Choroid plexus epithelial cell (primary cell): ENCODE data around the gene EGFLAM.
A peak's percentile ranks its signal among the peaks of the same experiment; 100 is the strongest.

Source experiments
- DNase-seq: peaks from one replicate; pipeline ENCODE4 v3.0.0-alpha.2; 2010; ENCODE audit warnings: low read depth
- H3K4me3 ChIP-seq: 2 replicates; pipeline ENCODE4 v1.5.1; 2011; ENCODE audit warnings: low read depth, mild to moderate bottlenecking, control low read depth, low read length, moderate library complexity
- TF ChIP-seq, protein P1 (sequence below): conservative IDR thresholded peaks from 2 replicates; pipeline ENCODE4 v1.5.1; 2011; ENCODE audit warnings: low read depth, mild to moderate bottlenecking, control low read depth, inconsistent platforms, low read length, moderate library complexity

The EGFLAM gene

DNA sequence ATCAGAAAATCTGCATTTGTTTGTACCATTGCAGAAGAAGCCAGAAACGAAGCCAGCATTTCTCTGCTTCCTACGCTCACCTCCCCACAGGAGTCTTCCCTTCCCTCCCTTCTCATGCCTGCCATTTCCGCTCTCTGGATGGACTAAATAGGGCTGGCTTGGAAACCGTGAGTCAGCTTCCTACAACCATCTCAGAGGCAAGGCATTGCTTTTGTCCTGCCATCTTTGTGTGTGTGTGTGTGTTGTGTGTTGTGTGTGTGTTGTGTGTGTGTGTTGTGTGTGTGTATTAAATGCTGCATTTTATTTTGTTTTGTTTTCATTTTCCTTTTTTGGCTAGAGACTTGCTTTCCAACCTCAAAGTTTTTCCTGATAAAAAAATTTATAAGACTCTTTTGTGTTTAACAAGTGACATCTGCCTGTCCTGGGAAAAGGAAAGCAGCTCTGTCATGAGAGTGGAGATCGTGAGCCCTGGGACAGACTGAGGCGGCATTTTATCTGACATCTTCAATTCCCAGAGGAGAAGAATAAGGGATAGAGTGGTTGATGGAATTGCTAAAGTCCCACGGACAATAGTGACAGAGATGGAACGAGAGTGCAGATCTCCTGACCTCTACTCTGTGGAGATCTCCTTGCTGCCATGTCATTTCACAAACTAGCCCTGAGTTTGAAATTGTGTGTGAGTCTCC lies 7.5 kb upstream of the EGFLAM start:
- H3K4me3 ChIP-seq: no peak overlapping the region
- no peak for DNase-seq
- TF ChIP-seq, protein P1, sequence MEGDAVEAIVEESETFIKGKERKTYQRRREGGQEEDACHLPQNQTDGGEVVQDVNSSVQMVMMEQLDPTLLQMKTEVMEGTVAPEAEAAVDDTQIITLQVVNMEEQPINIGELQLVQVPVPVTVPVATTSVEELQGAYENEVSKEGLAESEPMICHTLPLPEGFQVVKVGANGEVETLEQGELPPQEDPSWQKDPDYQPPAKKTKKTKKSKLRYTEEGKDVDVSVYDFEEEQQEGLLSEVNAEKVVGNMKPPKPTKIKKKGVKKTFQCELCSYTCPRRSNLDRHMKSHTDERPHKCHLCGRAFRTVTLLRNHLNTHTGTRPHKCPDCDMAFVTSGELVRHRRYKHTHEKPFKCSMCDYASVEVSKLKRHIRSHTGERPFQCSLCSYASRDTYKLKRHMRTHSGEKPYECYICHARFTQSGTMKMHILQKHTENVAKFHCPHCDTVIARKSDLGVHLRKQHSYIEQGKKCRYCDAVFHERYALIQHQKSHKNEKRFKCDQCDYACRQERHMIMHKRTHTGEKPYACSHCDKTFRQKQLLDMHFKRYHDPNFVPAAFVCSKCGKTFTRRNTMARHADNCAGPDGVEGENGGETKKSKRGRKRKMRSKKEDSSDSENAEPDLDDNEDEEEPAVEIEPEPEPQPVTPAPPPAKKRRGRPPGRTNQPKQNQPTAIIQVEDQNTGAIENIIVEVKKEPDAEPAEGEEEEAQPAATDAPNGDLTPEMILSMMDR: no peak

DNA sequence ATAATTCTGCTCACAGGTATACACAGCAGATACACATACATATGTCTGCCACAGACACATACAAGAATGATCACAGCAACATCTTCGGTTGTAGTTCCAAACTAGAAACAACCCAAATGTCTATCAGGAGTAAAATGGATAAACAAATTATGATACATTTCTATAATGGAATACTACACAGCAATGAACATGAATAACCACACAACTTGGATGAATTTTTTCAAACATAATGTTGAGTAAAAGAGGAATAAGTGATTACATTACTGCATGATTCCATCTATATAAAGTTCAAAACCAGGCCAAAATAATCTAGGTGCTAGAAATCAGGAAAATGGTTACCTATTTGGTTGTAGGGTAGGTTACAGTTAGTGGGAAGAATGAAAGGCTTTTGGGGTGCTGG lies 4.6 kb upstream of the EGFLAM start:
- no peak overlapping the region for H3K4me3 ChIP-seq
- DNase-seq: no peak
- TF ChIP-seq, protein P1: no peak

DNA sequence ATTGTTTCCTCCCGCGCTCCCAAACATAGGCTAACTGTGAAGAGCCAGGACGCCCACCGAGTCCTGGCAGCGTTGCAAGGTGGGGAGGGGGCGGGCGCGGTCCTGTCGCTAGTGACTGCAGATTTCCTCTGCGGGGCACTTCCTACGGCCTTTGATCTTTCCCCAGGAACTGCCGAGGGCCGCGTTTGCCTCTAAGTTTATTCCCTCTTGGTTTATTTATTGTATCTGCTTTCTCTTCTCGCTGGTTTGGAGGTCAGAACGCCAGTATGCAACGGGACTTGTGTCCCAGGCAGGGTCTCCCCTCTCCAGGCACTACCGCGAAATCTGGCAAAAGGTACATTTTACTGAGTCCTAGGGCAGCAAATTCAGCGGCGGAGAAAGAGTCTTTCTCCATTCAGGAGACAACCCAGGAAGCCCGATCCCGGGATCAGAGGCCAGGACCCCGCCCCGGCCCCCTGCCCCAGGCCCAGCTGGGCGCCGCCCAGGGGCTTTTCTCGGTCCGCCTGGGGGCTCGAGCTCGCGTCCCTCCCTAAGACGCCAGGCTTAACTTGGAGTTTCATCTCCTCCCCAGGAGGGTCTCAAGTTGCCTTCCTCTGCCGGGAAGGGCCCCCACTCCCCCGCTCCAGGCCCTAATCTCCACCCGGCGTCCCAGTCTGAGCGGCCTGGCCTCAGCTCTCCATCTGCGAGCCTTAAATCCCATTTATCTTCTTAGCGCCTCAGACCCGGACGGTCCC lies 884 bp upstream of the EGFLAM start:
- H3K4me3 ChIP-seq: no peak overlapping the region
- DNase-seq: no peak
- TF ChIP-seq, protein P1: no peak

DNA sequence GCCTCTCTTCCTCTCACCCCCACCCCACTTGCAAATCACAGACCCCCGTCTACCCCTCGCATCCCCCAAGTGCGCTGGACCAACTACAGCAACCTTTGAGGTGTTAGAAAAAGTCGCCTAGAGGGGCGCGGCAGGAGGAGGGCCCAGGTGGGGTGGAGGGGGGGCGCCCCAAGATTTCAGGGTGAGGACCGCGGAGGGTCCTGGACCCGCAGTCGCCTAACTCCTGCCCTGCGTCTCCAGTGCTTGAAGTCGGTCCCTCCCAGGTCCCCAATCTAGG lies 379 bp upstream of the EGFLAM start:
- peak overlapping the region; percentile 48 for H3K4me3 ChIP-seq
- no peak for DNase-seq

DNA sequence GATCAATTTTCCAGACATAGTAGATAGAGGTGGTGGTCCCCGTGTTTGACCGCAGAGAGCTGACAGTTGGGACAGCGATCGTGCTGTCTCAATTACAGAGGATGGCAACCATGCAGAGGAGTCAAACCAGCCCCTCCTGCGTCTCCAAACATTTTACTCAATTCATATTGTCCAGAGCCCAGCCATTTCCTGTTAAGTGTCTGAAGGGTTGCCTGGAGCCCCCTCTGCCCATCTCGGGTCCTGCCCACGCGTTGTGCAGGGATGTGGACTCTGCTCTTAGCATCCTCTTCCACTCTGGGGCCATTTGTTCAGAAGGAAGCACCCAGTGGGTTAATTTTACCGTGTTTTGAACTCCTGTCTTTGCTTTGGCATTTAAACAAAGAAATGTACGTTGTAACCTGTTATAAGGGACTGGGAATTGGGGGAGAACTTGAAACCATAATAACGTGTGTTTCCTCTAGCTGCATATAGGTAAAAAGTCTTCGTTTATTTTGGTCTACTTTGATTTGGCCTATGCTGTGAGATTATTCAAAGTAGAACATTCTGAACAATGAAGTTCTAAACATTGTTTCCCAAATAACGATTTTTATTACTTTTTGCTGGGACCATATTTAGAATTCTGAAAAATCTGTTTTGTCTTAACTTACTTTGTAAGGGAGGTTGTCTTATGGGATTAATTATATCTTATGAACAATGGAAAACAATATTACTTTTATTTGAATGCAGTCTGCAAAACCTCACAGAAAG lies 876 bp downstream of the EGFLAM start:
- TF ChIP-seq, protein P1: no peak
- H3K4me3 ChIP-seq: no peak overlapping the region
- DNase-seq: no peak

More for the DNA sequence above, 379 bp upstream of the EGFLAM start:
- TF ChIP-seq, protein P1: no peak

DNA sequence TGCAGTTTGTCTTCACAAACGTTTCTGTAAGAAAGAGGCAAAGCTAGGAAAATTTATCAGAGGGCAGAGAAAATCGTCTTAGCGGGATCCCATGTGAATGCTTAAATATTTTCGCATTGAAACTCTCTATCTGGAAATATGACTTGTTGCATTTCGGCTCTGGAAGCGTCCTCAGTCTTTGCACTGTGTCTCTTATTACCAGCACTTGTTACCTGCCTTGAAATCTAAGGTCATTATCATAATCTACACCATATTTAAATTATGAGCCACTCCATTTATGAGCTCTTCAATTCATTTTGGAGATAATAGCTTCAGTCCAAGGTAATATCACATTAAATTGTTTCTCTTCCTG lies 1.4 kb downstream of the EGFLAM start:
- no peak overlapping the region for H3K4me3 ChIP-seq
- TF ChIP-seq, protein P1: no peak
- no peak for DNase-seq
